ENCODE measurements around the gene BIRC6. TPM values are rescaled to one million over a fixed set of nuclear protein-coding genes. Genes with fewer than 3 reads are reported as not detected.

Gene BIRC6
- total RNA-seq, 1 experiment from 2014 or later, result 96.7 TPM

DNA sequence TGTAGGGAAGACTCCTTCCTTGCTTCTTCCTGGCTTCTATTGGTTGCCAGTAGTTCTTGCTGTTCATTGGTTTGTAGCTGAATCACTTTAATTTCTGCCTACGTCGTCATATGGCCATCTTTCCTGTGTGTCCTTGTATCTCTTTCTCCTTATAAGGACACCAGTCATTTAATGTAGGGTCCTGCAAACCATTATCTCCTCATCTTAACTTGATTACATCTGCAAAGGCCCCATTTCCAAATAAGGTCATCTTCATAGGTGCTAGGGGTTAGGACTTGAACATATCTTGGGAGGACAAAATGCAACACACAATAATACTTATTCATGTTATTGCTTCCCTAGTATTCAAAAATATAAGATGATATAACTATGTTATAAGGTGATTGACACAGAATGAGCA is 175.5 kb downstream of the BIRC6 start:
- no peaks in the 10 kb centered on the region for H3K4me1 ChIP-seq
- no peak overlapping the region for H3K4me3 ChIP-seq (ENCODE audit: low read depth, low read length)
- ChIA-PET CTCF (no interaction called here), POLR2A (no interaction called here)
- DNase-seq, result no peak
- Mint-ChIP-seq H3K27me3 (ENCODE audit: insufficient read depth, unreplicated experiment) (no peaks in the 10 kb centered on the region), H3K4me3 (ENCODE audit: unreplicated experiment) (no peak overlapping the region), H3K4me1 (ENCODE audit: low read depth, unreplicated experiment) (no peaks in the 10 kb centered on the region), H3K9me3 (ENCODE audit: unreplicated experiment) (no peaks in the 10 kb centered on the region), H3K27ac (ENCODE audit: unreplicated experiment) (no peak overlapping the region), H3K36me3 (ENCODE audit: insufficient read depth, unreplicated experiment) (peaks cover 75% of the 10 kb centered on the region)
- no peaks in the 10 kb centered on the region for H3K27me3 ChIP-seq (replicated peaks; ENCODE audit: control insufficient read depth, insufficient read depth, low read length)
- H3K36me3 ChIP-seq (ENCODE audit: control insufficient read depth, insufficient read depth, low read length), result 0 out of 2 replicates have a peak, but pooled peaks cover 2% of the 10 kb centered on the region
- no peaks in the 10 kb centered on the region for H3K9me3 ChIP-seq
- intact Hi-C loops (cut with micrococcal nuclease; ENCODE audit: unreplicated experiment), result no loop called here
- no TSS peak for BruUV-seq (replicated peaks)
- TF ChIP-seq, protein P1, sequence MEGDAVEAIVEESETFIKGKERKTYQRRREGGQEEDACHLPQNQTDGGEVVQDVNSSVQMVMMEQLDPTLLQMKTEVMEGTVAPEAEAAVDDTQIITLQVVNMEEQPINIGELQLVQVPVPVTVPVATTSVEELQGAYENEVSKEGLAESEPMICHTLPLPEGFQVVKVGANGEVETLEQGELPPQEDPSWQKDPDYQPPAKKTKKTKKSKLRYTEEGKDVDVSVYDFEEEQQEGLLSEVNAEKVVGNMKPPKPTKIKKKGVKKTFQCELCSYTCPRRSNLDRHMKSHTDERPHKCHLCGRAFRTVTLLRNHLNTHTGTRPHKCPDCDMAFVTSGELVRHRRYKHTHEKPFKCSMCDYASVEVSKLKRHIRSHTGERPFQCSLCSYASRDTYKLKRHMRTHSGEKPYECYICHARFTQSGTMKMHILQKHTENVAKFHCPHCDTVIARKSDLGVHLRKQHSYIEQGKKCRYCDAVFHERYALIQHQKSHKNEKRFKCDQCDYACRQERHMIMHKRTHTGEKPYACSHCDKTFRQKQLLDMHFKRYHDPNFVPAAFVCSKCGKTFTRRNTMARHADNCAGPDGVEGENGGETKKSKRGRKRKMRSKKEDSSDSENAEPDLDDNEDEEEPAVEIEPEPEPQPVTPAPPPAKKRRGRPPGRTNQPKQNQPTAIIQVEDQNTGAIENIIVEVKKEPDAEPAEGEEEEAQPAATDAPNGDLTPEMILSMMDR (IDR thresholded peaks at IDR 0.05; ENCODE audit: insufficient read depth in 1 of 2, low read depth in 1 of 2, low read length in 1 of 2, severe bottlenecking in 1 of 2, unreplicated experiment in 1 of 2), result no peak

DNA sequence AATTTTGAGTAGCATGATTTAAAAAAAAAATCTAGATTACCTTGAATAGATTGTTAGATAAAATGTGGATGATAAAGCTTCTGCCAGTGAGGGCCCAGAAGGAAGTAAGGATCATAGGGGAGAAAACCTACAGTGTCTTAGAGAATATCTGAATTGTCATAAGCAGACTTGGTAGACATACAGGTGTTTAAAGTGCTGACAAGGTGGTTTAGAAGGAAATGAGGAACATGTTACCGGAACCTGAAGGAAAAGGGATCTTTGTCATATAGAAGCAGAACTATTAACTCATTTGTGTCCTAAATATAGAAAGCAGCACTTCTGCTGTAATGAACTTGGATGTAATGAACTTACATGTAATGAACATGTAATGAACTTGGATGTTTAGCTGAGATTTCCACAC is 176.1 kb downstream of the BIRC6 start:
- TF ChIP-seq, protein P1 (IDR thresholded peaks at IDR 0.05; ENCODE audit: insufficient read depth in 1 of 2, low read depth in 1 of 2, low read length in 1 of 2, severe bottlenecking in 1 of 2, unreplicated experiment in 1 of 2), result no peak
- Mint-ChIP-seq H3K27ac (ENCODE audit: unreplicated experiment) (no peak overlapping the region), H3K4me3 (ENCODE audit: unreplicated experiment) (no peak overlapping the region), H3K9me3 (ENCODE audit: unreplicated experiment) (no peaks in the 10 kb centered on the region), H3K27me3 (ENCODE audit: insufficient read depth, unreplicated experiment) (no peaks in the 10 kb centered on the region), H3K36me3 (ENCODE audit: insufficient read depth, unreplicated experiment) (peaks cover 75% of the 10 kb centered on the region), H3K4me1 (ENCODE audit: low read depth, unreplicated experiment) (no peaks in the 10 kb centered on the region)
- no TSS peak for BruUV-seq (replicated peaks)
- Histone ChIP-seq H3K27me3 (replicated peaks; ENCODE audit: control insufficient read depth, insufficient read depth, low read length) (no peaks in the 10 kb centered on the region), H3K4me3 (ENCODE audit: low read depth, low read length) (no peak overlapping the region), H3K4me1 (no peaks in the 10 kb centered on the region), H3K36me3 (ENCODE audit: control insufficient read depth, insufficient read depth, low read length) (0 out of 2 replicates have a peak, but pooled peaks cover under 1% of the 10 kb centered on the region), H3K9me3 (no peaks in the 10 kb centered on the region)
- intact Hi-C loops (cut with micrococcal nuclease; ENCODE audit: unreplicated experiment), result no loop called here
- DNase-seq, result no peak
- CTCF ChIA-PET, result no interaction called here
- POLR2A ChIA-PET, result no interaction called here

DNA sequence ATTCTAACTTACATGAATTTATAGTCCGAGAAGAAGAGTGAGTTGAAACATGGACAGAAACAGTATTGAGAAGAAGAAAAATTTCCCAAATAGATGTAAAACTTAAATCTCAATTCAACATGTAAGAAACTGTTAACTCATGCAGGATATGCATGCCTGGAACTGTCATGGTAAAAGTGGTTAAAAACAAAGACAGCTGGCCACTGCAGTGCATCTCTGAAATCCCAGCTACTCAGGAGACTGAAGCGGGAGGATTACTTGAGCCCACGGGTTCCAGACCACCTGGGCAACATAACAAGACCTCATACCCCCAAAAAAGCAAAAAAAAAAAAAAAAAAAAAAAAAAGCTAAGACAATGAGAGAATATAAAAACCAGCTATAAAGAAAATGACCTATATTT is 178.0 kb downstream of the BIRC6 start:
- CTCF ChIA-PET, result no interaction called here
- no TSS peak for BruUV-seq (replicated peaks)

More for the DNA sequence above, 178.0 kb downstream of the BIRC6 start:
- peaks cover 66% of the 10 kb centered on the region for H3K36me3 Mint-ChIP-seq (ENCODE audit: insufficient read depth, unreplicated experiment)
- no peaks in the 10 kb centered on the region for H3K36me3 ChIP-seq (ENCODE audit: control insufficient read depth, insufficient read depth, low read length)
- TF ChIP-seq, protein P1 (IDR thresholded peaks at IDR 0.05; ENCODE audit: insufficient read depth in 1 of 2, low read depth in 1 of 2, low read length in 1 of 2, severe bottlenecking in 1 of 2, unreplicated experiment in 1 of 2), result no peak
- no peaks in the 10 kb centered on the region for H3K9me3 ChIP-seq
- H3K4me3 Mint-ChIP-seq (ENCODE audit: unreplicated experiment), result no peak overlapping the region
- DNase-seq, result no peak
- no peaks in the 10 kb centered on the region for H3K27me3 ChIP-seq (replicated peaks; ENCODE audit: control insufficient read depth, insufficient read depth, low read length)
- H3K4me1 ChIP-seq, result no peaks in the 10 kb centered on the region
- no peaks in the 10 kb centered on the region for H3K27me3 Mint-ChIP-seq (ENCODE audit: insufficient read depth, unreplicated experiment)
- no peak overlapping the region for H3K4me3 ChIP-seq (ENCODE audit: low read depth, low read length)
- H3K9me3 Mint-ChIP-seq (ENCODE audit: unreplicated experiment), result no peaks in the 10 kb centered on the region
- intact Hi-C loops (cut with micrococcal nuclease; ENCODE audit: unreplicated experiment), result no loop called here
- no peaks in the 10 kb centered on the region for H3K4me1 Mint-ChIP-seq (ENCODE audit: low read depth, unreplicated experiment)
- POLR2A ChIA-PET, result interaction anchor here (0.6 kb wide), 1 partner anchor 51 kb away, joined by 3 read pairs; no protein-coding TSS in a partner anchor
- no peak overlapping the region for H3K27ac Mint-ChIP-seq (ENCODE audit: unreplicated experiment)

Measured in Caco-2 (cell line).